ENCODE data around the gene ZC3H15.

GRCh38 chr2:186443851-186444250 is 42.2 kb upstream of the ZC3H15 start:
- no peak for TF ChIP-seq AFF4 (CRISPR knock-in tag; IDR thresholded peaks at IDR 0.05; ENCODE audit: borderline replicate concordance)
- TF ChIP-seq NR1H2 (CRISPR knock-in tag; IDR thresholded peaks at IDR 0.05) = no peak
- no peak for TF ChIP-seq CTCF (IDR thresholded peaks at IDR 0.05)
- no peak for TF ChIP-seq TP53 (CRISPR knock-in tag; IDR thresholded peaks at IDR 0.05)
- no peak for TF ChIP-seq RELA (CRISPR knock-in tag; IDR thresholded peaks at IDR 0.05; ENCODE audit: borderline replicate concordance)
